Astrocyte (in vitro differentiated cells and primary cell): ENCODE data around the gene MYRIP.

Source experiments
- CTCF ChIP-seq: IDR thresholded peaks from 2 replicates; pipeline ENCODE4 v1.5.1; 2011; ENCODE audit warnings: low read depth, mild to moderate bottlenecking, inconsistent platforms, low read length, moderate library complexity; ENCODE audit not compliant: insufficient read depth
- EZH2 ChIP-seq: IDR thresholded peaks from 2 replicates; pipeline ENCODE4 v1.6.1; 2012; ENCODE audit warnings: mild to moderate bottlenecking, low read length, inconsistent platforms; ENCODE audit not compliant: insufficient read depth

GRCh38 chr3:39907981-39908380 is 98.6 kb downstream of the MYRIP start:
- TF ChIP-seq CTCF: no peak
- TF ChIP-seq EZH2: no peak
